HG02642 (cell line): ENCODE measurements around the gene PGM2L1.
"Not testable (repeated sequence)": the region's sequence is repeated elsewhere in the genome, so short reads cannot be mapped to it uniquely, and the experiment has no call there.

ENCODE experiments used
- ATAC-seq: cut with Tn5 transposase; IDR thresholded peaks from one replicate; pipeline ENCODE4 v1.9.1; 2021; ENCODE audit warnings: mild to moderate bottlenecking; ENCODE audit not compliant: unreplicated experiment, poor library complexity

Gene PGM2L1

DNA sequence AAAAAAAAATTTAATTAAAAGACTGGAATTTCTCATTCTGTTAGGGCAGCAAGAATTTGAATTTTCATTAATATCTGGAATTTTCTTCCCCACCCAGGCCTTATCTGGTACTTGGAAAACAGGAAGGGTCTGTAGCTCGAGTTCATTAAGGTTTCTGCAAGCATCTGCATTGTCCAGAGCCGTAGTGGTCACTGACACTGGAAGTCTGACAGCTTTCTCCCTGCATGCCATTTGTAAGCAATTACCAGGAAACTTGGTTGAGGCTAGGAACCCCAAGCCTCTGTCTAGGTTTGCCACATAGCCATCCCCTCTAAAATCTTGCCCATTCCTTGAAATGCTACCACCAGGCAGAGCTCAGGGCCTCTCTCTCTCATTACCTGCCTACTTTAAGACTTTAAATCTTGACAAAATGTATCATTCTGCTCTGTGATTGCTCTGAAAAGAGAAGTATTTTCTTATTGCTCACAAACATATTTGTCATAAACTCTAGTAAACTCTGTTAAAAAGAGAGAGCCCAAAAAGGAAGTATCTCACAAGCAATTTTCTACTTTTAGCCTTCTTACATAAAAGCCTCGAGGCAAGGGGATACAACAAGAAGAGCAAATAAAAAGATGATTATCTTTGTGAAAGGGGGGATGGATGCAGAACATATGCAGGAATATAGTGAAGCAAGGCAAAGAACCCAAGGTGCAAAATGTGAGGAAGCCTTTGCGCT lies 5.5 kb upstream of the PGM2L1 start:
- no peak for ATAC-seq

DNA sequence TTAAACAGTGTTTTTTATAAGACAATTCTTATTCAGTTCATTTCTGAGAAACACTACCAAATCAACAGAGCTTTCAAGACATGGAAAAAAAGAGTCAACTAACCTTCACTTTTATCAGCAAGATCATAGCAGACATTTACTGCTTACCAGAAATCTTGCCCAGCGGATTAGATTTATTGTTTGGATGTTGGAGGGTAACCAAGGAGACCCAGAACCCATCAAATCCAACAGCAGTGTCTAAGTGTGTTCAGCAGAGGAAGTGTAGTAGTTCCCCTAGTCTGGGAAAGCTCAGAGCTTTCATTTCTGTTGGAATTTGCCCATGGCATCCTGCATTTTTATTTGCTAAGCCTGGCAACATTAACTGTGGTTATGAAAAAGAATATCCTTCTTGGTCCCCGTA lies 2.4 kb upstream of the PGM2L1 start:
- no peak for ATAC-seq

DNA sequence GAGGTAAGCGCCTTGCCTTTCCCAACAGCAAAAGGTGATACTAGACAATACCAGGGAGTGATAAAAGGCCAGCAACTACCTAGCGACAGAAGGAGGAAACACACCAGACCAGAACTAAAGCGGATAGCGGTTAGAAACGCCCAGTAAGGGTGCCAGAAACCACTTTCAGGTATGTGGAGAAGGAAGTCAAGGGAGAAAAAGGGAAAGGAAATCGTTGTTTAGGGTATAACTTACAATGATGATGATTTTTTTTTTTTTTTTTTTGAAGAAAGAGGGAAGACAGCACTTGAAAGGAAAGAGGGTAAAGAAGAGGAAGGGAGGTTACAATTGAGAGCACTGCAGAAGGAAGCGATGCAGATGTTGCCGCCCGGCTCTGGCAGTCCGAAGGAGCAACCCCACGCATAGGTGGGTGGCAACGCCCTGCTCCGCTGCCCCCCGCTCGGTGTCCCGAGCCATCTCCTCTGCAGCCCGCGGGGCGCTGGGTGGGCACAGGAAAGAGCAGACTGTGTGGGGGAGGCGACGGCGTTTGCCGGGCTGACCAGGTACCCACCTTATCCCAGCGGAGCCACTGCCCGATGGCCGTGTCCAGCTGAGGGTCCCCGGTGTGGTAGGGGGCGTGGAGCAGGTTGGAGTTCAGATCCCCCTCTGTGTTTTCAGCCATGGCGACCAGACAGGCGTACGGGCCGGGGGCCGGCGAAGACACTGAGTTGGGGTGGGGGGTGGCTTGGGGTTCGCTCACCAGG lies 561 bp downstream of the PGM2L1 start:
- ATAC-seq = peak; percentile 21

DNA sequence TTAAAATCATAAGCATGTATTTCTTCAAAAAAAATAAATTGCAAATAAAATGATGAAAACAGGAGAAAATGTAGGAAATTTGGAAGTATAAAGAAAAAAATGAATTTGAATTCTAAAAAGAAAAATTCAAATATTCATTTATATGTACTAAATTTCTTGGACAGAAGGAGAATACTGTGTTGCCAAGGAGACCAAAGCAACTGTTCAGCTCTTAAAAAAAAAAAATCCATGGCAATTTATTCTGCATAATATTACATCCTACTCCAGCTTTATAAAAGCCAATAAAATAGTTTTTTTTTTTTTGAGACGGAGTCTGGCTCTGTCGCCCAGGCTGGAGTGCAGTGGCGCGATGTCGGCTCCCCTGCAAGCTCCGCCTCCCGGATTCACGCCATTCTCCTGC lies 6.0 kb downstream of the PGM2L1 start:
- ATAC-seq = no peak

DNA sequence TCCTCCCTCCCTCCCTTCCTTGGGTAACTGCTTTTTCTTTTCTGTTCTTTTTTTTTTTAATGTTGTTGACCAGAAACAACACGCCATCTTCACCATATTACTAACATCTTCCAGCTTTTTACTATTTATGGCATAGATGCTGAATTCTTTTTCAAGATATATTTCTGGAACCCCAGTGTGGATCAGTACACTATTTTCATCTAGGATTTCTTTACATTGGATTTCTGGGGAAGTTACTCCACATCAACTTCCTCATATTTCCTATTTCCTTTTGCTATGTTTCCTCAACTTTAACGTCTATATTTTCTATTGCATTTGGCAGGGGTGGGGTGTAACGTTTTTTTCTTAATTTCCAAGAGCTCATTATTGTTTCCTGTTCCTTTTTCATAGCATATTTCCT lies 7.0 kb downstream of the PGM2L1 start:
- ATAC-seq = no peak

DNA sequence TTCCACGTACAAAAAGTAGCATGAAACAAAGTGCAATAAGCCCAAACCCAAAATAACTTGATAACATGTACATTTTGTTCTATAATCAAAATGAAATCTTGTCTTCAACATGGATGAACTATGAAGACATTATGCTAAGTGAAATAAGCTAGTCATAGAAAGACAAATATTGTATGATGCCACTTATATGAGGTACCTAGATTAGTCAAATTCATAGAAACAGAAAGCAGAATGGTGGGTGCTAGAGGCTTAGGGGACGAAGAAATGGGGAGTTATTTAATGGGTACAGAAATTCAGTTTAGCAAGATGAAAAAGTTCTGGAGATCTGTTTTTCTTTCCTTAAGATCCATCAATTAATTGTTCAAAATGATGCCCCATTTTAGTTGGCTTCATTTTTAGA lies 7.5 kb downstream of the PGM2L1 start:
- ATAC-seq = no peak

DNA sequence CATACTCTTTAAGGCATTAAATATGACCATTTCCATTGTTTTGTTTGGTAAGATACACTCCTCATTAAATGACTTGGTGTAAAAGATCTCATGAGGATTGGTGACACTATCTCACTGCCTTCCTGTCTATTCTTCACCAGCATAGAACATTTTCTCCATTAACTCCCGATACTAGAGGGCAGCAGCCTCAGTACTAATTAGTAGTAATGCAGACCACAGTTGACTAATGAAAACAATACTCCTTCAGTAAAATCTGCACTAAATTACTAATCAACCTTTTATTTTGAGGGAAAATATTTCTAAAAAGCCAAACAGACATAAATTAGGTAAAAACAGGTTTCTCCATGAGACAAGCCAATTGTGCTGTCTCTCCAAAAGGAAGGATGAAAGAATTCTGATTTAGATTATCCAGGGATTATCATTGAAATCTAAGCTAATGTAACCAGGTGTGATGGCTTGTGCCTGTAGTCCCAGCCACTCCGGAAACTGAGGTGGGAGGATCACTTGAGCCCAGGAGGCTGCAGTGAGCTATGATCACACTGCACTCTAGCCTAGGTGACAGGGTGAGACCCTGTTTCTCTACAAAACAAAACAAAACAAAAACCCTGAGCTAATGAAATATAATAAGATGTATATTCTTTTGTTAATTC lies 9.4 kb downstream of the PGM2L1 start:
- no peak for ATAC-seq

DNA sequence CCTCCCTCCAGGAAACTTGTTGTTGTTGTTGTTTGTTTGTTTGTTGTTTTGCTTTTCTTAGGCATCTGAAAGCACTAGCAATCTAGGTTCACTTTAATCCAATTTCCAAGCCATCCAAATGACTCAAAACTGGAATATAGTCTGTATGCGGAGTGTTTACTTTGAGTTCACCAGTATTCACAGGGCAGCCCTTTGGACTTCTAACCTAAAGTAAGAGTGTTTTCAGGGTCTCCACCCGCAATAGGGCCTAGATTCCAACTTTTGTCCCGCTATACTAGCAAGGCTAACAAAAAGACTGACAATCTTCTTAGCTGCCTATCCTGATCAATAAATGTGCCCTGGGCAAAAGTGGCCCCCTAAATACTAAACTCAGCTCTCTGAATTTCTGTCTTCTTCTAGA lies 13.6 kb downstream of the PGM2L1 start:
- no peak for ATAC-seq

DNA sequence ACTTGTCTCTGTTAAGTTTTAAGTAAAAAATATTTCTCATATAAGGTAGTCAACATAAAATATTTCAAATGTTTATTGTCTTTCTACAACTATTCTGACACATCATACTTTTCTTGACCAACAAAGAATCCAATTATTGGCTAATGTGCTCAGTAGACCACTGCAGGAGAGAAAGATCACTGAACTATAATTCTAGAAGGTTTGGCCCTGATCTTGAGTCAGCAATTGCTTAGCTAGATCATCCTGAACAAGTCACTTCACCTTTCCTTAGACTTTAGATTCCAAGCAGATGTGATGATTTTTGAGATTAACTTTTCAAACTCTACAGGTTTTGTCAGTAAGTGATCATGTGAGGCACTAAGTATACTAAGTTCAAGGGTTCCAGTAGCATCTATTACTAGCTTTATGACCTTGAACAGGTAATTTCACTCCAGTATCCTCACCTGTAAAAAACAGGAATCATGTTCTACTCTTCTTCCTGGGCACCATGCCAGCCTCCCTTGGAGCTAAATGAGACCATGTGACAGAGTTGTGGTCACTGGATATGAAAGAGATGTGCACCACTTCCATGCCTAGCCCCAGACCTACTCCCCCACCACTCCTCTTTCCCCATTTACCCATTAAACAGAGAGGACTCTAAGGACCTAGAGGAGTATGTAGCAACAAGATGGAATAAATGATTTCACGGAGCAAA lies 17.3 kb downstream of the PGM2L1 start:
- ATAC-seq = no peak

DNA sequence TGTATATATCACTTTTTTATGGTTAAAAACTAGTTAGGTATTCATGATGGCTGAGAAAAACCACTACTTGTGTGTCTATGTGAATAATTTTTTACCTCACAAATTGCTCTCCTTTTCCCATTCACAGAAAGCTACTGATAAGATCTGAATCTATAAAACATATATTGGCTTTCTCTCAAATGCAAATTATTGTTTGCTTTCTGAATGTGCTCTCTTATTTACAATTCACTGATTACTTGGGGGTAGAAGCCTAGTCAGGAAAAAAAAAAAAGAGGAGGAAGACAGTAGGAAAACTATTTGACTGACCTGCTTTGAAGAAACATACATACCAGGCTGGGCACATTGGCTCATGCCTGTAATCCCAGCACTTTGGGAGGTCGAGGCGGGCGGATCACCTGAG lies 20.5 kb downstream of the PGM2L1 start:
- ATAC-seq = no peak

DNA sequence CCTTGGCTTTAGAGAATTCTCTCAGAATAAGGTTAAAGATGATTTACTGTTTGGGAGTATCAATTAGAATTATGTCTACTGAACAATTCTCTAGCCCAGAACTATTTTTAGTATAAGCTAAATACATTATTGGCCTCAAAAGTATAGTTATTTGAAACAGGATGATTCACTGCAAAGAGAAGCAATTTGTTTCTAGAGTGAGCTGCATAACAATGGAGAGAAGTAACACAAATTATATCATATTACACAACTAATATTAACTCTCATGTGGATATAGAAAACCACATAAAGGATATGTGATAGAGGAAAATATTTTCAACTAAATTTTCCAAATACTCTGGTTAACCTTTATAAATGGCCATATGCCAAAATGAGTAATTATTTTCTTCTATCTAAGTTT lies 24.9 kb downstream of the PGM2L1 start:
- ATAC-seq = no peak

DNA sequence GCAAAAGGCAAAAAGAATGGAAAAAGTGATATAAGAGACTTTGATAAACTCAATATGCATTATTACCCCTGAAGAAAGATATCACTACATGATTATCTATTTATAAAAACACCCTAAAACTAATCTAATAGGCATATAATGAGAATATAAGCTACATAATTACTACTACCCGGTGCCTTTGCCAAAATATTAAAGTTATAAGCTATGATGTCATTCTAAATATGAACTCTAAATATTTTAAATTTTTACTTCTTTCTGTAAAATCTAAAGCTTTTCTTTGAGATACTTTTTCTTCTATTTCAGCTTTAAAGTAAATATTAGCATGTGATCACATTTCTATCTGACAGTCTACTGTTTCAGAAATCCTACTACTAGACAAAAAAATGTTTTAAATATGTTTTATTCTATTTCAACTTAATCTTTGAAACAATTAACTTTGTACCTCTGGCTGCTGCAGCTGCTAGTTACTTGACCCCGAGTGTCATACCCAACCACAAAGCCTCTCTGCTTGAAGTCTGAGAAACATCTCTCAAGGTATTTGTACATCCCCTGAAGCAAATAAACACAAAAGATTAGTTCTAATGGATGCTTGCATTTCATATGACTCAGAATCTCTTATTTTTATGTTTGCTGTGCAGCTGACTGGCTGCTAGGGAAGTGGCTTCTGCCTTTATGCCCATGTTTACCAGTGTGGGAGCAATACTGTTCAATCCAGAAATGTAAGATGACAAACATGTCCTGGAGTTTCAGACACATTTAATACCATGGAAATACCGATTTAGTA lies 26.8 kb downstream of the PGM2L1 start:
- ATAC-seq = no peak

DNA sequence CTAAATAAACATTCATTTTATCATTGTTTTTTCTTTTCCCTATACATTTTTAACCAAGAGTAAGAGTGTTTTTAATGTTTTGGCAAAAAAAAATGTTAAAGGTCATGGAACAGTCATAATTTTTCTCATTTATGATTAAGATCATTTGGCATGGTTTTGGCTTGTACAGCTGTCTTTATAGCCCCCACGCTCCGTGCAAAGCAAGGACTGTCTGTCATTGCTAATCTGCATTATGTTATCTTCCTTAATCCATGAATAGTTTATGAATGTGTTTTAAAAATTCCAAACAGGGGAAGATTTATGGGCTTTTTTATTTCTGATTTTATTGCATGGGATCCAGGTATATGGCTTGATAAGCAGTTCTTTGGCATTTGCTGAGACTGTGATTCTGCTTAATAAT lies 28.1 kb downstream of the PGM2L1 start:
- no peak for ATAC-seq

DNA sequence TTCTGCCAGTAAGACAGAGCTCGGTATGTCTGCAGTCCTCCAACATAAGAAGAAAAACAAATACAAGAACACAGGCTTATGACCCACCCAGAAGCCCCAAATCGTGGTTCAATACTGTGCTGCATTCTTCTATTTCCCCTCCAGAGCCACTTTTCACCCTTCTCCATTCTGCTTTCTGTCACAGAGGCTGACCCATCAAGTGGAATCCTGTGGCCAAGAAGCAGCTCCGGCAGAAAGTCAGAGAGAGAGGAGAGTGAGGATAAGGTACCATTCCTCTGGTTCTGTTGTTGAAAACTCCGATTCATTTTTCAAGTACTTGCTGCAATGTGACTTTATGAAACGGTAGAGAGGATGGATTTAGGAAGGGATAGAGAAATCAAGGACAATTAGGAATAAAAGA lies 30.4 kb downstream of the PGM2L1 start:
- no peak for ATAC-seq

DNA sequence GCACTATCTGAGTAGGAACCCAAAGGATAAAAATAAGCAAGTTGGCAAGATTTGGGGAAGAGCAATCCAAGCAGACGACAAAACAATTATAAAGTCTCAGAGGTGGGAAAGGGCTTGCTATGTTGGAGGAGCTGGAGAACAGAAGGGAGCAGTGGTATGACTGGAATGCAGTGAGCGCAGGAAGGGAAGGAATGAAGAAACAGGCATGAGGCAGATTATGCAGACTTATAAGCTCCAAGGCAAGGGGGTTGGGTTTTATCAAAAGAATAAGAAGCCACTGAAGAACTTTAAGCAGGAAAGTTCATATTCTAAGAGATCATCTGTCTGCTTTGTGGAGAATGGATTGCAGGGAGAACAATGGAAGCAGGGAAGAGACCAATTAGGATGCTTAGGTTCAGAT lies 31.7 kb downstream of the PGM2L1 start:
- ATAC-seq = no peak

DNA sequence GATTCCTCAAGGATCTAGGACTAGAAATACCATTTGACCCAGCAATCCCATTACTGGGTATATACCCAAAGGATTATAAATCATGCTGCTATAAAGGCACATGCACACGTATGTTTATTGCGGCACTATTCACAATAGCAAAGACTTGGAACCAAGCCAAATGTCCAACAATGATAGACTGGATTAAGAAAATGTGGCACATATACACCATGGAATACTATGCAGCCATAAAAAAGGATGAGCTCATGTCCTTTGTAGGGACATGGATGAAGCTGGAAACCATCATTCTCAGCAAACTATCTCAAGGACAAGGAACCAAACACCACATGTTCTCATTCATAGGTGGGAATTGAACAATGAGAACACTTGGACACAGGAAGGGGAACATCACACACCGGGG lies 32.4 kb downstream of the PGM2L1 start:
- not testable (repeated sequence) for ATAC-seq

DNA sequence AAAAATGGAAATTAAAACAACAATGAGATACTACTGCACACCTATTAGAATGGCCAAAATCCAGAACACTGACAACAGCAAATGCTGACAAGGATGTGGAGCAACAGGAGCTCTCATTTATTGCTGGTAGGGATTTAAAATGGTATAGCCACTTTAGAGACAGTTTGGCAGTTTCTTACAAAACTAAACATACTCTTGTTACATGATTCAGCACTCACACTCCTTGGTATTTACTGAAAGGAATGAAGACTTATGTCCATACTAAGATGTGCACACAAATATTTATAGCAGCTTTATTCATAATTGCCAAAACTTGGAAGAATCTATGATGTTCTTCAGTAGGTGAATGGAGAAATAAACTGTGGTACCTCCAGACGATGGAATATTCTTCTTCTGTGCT lies 40.8 kb downstream of the PGM2L1 start:
- ATAC-seq = no peak

DNA sequence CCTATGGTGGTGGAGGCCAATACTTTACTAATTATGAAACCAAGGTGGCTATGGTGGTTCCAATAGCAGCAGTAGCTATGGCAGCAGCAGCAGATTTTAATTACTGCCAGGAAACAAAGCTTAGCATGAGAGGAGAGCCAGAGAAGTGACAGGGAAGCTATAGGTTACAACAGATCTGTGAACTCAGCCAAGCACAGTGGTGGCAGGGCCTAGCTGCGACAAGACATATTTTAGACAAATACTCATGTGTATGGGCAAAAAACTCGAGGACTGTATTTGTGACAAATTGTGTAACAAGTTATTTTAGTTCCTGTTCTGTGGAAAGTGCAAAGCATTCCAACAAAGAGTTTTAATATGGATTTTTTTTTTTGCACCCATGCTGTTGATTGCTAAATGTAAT lies 42.6 kb downstream of the PGM2L1 start:
- no peak for ATAC-seq

DNA sequence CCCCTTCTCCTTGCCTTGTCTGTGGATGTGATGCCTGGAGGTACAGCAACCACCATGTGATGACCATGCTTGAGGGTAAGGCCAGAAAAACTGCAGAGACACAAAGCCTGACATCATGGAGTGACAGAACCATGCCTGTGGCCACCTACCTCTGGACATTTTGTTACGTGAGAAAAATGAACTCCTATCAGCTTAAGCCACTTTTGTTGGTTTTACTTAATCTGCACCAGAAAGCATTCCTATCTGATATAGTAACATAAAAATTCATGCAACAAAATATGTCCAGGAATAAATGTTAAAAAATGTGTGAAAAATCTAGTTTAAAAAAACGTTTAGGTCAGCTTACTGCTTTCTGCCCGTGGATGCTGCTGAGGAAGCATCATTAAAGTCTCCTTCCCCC lies 44.2 kb downstream of the PGM2L1 start:
- no peak for ATAC-seq

DNA sequence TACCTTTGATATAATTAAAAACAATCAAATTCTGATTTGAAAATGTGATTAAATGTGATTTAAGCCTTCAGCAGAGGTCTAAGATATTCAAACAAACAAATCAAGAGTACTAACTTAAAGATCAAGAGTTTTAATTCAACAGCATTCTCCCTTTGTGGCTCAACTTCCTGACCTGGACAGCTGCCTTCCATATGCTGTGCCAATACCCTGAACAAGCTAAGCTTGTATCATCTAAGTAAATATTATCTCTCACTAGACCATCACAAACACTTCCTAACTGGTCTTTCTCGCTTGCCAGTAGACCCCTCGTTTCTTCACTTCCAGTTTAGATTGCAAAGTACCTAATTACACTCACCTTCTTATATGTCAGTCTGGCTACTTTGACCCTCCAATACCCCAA lies 50.9 kb downstream of the PGM2L1 start:
- no peak for ATAC-seq
